GM12878 (cell line): ENCODE data around the gene NASP. TPM values are rescaled to one million over a fixed set of nuclear protein-coding genes. Genes with fewer than 3 reads are reported as not detected.

ENCODE experiments used
- ATAC-seq: fragments of 200-7000 bp; cut with Tn5 transposase; 3 replicates; pipeline ENCODE4 v1.9.1; 2020; ENCODE audit warnings: mild to moderate bottlenecking, moderate library complexity
- BruUV-seq: library from RNA; stranded (reverse); fragments of 400-500 nt; replicated peaks from 2 replicates; lab custom pipeline; 2021; lab: Mats Ljungman, UMichigan
- CTCF ChIA-PET: fragments of 300-600 bp; sonication (Branson Sonifier 250); formaldehyde crosslinking; extraction: SDS; loops from one replicate; lab custom pipeline; 2021; ENCODE audit warnings: inconsistent platforms; lab: Yijun Ruan, JAX
- POLR2A ChIA-PET: fragments of 350-600 bp; formaldehyde crosslinking; extraction: SDS; loops from one replicate; lab custom pipeline; 2021; ENCODE audit warnings: inconsistent platforms; lab: Charles Lee
- RAD21 ChIA-PET: fragments of 300-600 bp; sonication (Branson Sonifier 250); formaldehyde crosslinking; loops from one replicate; lab custom pipeline; 2023; ENCODE audit warnings: antibody characterized with exemption; ENCODE audit not compliant: unreplicated experiment; lab: Charles Lee
- SMC1A ChIA-PET: fragments of 300-600 bp; sonication (Branson Sonifier 250); formaldehyde crosslinking; loops from one replicate; lab custom pipeline; 2023; ENCODE audit not compliant: unreplicated experiment, uncharacterized antibody; lab: Charles Lee
- DNase-seq: peaks from one replicate; pipeline ENCODE4 v3.0.0-alpha.2; 2011; ENCODE audit warnings: low read depth, low spot score
- FAIRE-seq: peaks from 3 replicates; lab custom pipeline; 2011; peaks lifted over from hg19 to GRCh38; lab: Jason Lieb, UNC
- H2AFZ ChIP-seq: 2 replicates; pipeline ENCODE4 v1.6.0; 2011; ENCODE audit warnings: low read depth, low read length, control low read depth; ENCODE audit not compliant: control insufficient read depth
- H3K27ac ChIP-seq: 2 replicates; pipeline ENCODE4 v1.5.1; 2011; ENCODE audit warnings: control low read depth; ENCODE audit not compliant: control insufficient read depth, insufficient read depth
- H3K27me3 ChIP-seq, 2 experiments: replicated peaks in 1 of 2; 2 replicates each; pipeline versions ENCODE4 v1.6.0 to v1.6.1; 2011; ENCODE audit warnings: low read length in 1 of 2; ENCODE audit not compliant: control insufficient read depth in 2 of 2, insufficient read depth in 2 of 2
- H3K36me3 ChIP-seq, 2 experiments: 2 replicates each; pipeline ENCODE4 v1.5.1; 2011; ENCODE audit warnings: low read length in 1 of 2; ENCODE audit not compliant: control insufficient read depth in 2 of 2, insufficient read depth in 2 of 2
- H3K4me1 ChIP-seq: 2 replicates; pipeline ENCODE4 v1.6.1; 2011; ENCODE audit warnings: mild to moderate bottlenecking, low read length, moderate library complexity, mixed read lengths; ENCODE audit not compliant: control insufficient read depth, insufficient read depth
- H3K4me2 ChIP-seq: 2 replicates; pipeline ENCODE4 v1.6.0; 2011; ENCODE audit warnings: control low read depth; ENCODE audit not compliant: control insufficient read depth, insufficient read depth
- H3K4me3 ChIP-seq: fragments of 200-600 bp; sonication (generic); 2 replicates; pipeline ENCODE4 v1.5.1; 2016
- H3K79me2 ChIP-seq: 2 replicates; pipeline ENCODE4 v1.6.0; 2011; ENCODE audit warnings: low read length; ENCODE audit not compliant: control insufficient read depth, insufficient read depth
- H3K9ac ChIP-seq: 2 replicates; pipeline ENCODE4 v1.8.0; 2011; ENCODE audit warnings: low read length, control low read depth, mixed read lengths; ENCODE audit not compliant: control insufficient read depth, insufficient read depth
- H3K9me3 ChIP-seq: replicated peaks from 3 replicates; pipeline ENCODE4 v1.5.1; 2011; ENCODE audit warnings: mild to moderate bottlenecking, low read length; ENCODE audit not compliant: control insufficient read depth, insufficient read depth
- H4K20me1 ChIP-seq: 2 replicates; pipeline ENCODE4 v1.6.0; 2011; ENCODE audit not compliant: control insufficient read depth, insufficient read depth
- BRCA1 ChIP-seq: IDR thresholded peaks from 2 replicates; pipeline ENCODE4 v1.6.1; 2011; ENCODE audit warnings: low read depth, low read length, improper control_type of control experiment
- EED ChIP-seq: sonication (generic); IDR thresholded peaks from 2 replicates; pipeline ENCODE4 v1.6.1; 2016; ENCODE audit warnings: antibody characterized with exemption, low read depth
- ELK1 ChIP-seq: IDR thresholded peaks from 2 replicates; pipeline ENCODE4 v1.6.1; 2012; ENCODE audit warnings: low read depth, low read length, improper control_type of control experiment
- EP300 ChIP-seq, 2 experiments: fragments of 150-350 bp in 1 of 2; IDR thresholded peaks; 2 replicates each; pipeline ENCODE4 v1.6.1; 2011 to 2012; ENCODE audit warnings: low read depth in 2 of 2, low read length in 2 of 2, borderline replicate concordance in 1 of 2, improper control_type of control experiment in 1 of 2, inconsistent platforms in 1 of 2; ENCODE audit not compliant: control insufficient read depth in 1 of 2
- GABPA ChIP-seq: IDR thresholded peaks from 2 replicates; pipeline ENCODE4 v1.6.1; 2014; ENCODE audit warnings: antibody characterized with exemption, low read depth, mild to moderate bottlenecking, inconsistent platforms
- NBN ChIP-seq: fragments of 450-650 bp; IDR thresholded peaks from 2 replicates; pipeline ENCODE4 v1.6.1; 2016
- NFYA ChIP-seq: IDR thresholded peaks from 2 replicates; pipeline ENCODE4 v1.6.1; 2011; ENCODE audit warnings: low read depth, mild to moderate bottlenecking, low read length, improper control_type of control experiment, borderline replicate concordance
- NFYB ChIP-seq: IDR thresholded peaks from 2 replicates; pipeline ENCODE4 v1.6.1; 2011; ENCODE audit warnings: low read depth, mild to moderate bottlenecking, low read length, improper control_type of control experiment, moderate library complexity; ENCODE audit not compliant: insufficient read depth
- PML ChIP-seq: IDR thresholded peaks from 2 replicates; pipeline ENCODE4 v1.6.1; 2012; ENCODE audit warnings: low read length, inconsistent platforms
- RB1 ChIP-seq: fragments of 450-650 bp; formaldehyde crosslinking; IDR thresholded peaks from 2 replicates; pipeline ENCODE4 v1.6.1; 2017; ENCODE audit warnings: mild to moderate bottlenecking, borderline replicate concordance
- RUNX3 ChIP-seq: IDR thresholded peaks from 2 replicates; pipeline ENCODE4 v1.6.1; 2012; ENCODE audit warnings: low read length, inconsistent platforms
- USF2 ChIP-seq: IDR thresholded peaks from 2 replicates; pipeline ENCODE4 v1.6.1; 2011; ENCODE audit warnings: low read depth, low read length, improper control_type of control experiment, borderline replicate concordance
- ZZZ3 ChIP-seq: IDR thresholded peaks from 2 replicates; pipeline ENCODE4 v1.6.1; 2011; ENCODE audit warnings: low read depth; ENCODE audit not compliant: control insufficient read depth, insufficient read length
- WGBS: methylation state at CpG from one replicate; pipeline ENCODE4 v1.1.6; 2016; ENCODE audit warnings: low lambda C conversion rate; ENCODE audit not compliant: insufficient replicate concordance, insufficient coverage; ENCODE audit errors: missing lambda C conversion rate; 5-methylcytosine and 5-hydroxymethylcytosine counted together
- in situ Hi-C: fragments of 300-500 bp; cut with MboI; formaldehyde crosslinking; loops from 9 replicates; pipeline ENCODE4 v1.14.3; 2018; ENCODE audit warnings: mixed read lengths
- intact Hi-C: fragments of 100-400 bp; cut with micrococcal nuclease; formaldehyde crosslinking; loops from one replicate; pipeline ENCODE4 v1.14.2; 2022; ENCODE audit not compliant: unreplicated experiment
- polyA plus RNA-seq, 11 experiments: library from polyadenylated mRNA; depleted of rRNA in 4 of 11; unstranded in 6 of 11; stranded (reverse) in 5 of 11; fragments of >200 nt; fragmentation: Nextera tagmentation in 4 of 11; fragmentation: Illumina TruSeq in 1 of 11; extraction: Ambion mirVana in 4 of 11; extraction: Trizol in 1 of 11; gene quantifications; 1 replicate in 1 of 11; 2 replicates in 10 of 11; pipeline versions ENCODE4 v1.2.1 to v1.2.3, GENCODE V29; 2011 to 2016; ENCODE audit warnings: inconsistent platforms in 2 of 11, missing spikeins in 2 of 11, low read depth in 1 of 11
- total RNA-seq, 4 experiments: library from RNA; depleted of rRNA in 3 of 4; stranded (reverse); fragments of >200 nt in 3 of 4; fragmentation: Illumina TruSeq in 1 of 4; extraction: Trizol in 1 of 4; gene quantifications; 2 replicates each; pipeline versions ENCODE4 v1.2.1 to v1.2.3, GENCODE V29; 2013 to 2021

Gene NASP
- total and polyA plus RNA-seq, 10 of the 15 experiments (the other 5 are each of a cell fraction or from before 2014, with no cell fraction given), result 111 to 321 (median 205) TPM

- TF ChIP-seq USF2 (no peak), NBN (no peak), GABPA (no peak), EED (no peak), BRCA1 (no peak), NFYA (no peak), PML (no peak), ELK1 (no peak), ZZZ3 (no peak)
- TF ChIP-seq, all 136 proteins: peak for 0
These were observed 15.4 kb upstream of the NASP start (continued) for GRCh38 chr1:45568421-45568820.

- WGBS, result 64% methylated on average over 4 of the region's 4 CpGs
- no peak for TF ChIP-seq RB1
- TF ChIP-seq NFYB, result no peak
- TF ChIP-seq EP300 (IDR thresholded peaks at IDR 0.05; ENCODE audit: borderline replicate concordance in 1 of 2, control insufficient read depth in 1 of 2, low read depth in 2 of 2, low read length in 2 of 2), result no peak
- 0 out of 2 replicates have a peak, but pooled peaks have one; percentile 0 for TF ChIP-seq RUNX3
- DNase-seq, result no peak
- no TSS peak for BruUV-seq
- intact Hi-C loops, result no loop called here
- H3K27me3 ChIP-seq, result no peaks in the 10 kb centered on the region
- no peak overlapping the region for H2AFZ ChIP-seq
- no peaks in the 10 kb centered on the region for H3K4me1 ChIP-seq
- POLR2A ChIA-PET, result interaction anchor here (0.9 to 3.9 kb wide), 6 partner anchors 10 to 71 kb away, joined by 3 to 31 read pairs (median 4); partner anchors contain the start of gene PRDX1
- SMC1A ChIA-PET, result interaction anchor here (1.2 to 8.7 kb wide), 17 partner anchors 9 to 209 kb away, joined by 3 to 114 read pairs (median 15); partner anchors contain the start of genes AKR1A1, CCDC163, MMACHC and PRDX1
- FAIRE-seq, result no peak
- H3K9me3 ChIP-seq, result no peaks in the 10 kb centered on the region
- in situ Hi-C loops, result loop anchor here (5.0 to 10.0 kb wide), 2 partner anchors 62 to 215 kb away; no protein-coding TSS in a partner anchor
- H3K79me2 ChIP-seq, result no peaks in the 10 kb centered on the region
- RAD21 ChIA-PET, result interaction anchor here (0.7 to 6.6 kb wide), 15 partner anchors 9 to 266 kb away, joined by 3 to 58 read pairs (median 8); partner anchors contain the start of genes AKR1A1, CCDC163, MMACHC and NASP
- ATAC-seq, result no peak
- no peak overlapping the region for H3K9ac ChIP-seq
- H4K20me1 ChIP-seq, result no peaks in the 10 kb centered on the region
- H3K4me2 ChIP-seq, result no peak overlapping the region
- peaks cover 22% of the 10 kb centered on the region in 2 experiments; a peak in 3 of 4 replicates for H3K36me3 ChIP-seq
- CTCF ChIA-PET, result interaction anchor here (0.7 to 11.0 kb wide), 28 partner anchors 10 to 558 kb away, joined by 3 to 212 read pairs (median 8); partner anchors contain the start of genes AKR1A1, CCDC163, HECTD3 and MMACHC
- H3K27ac ChIP-seq, result no peak overlapping the region
- no peak overlapping the region for H3K4me3 ChIP-seq
These were observed 14.3 kb upstream of the NASP start for GRCh38 chr1:45569571-45569961.
